ENCODE data around the gene EIF3L.

The EIF3L gene

GRCh38 chr22:37808294-37808657 is 40.9 kb upstream of the EIF3L start:
- WGBS (ENCODE audit: insufficient coverage), result 9% methylated on average over 7 of the region's 8 CpGs
- ChIA-PET CTCF (interaction anchor here (1.2 to 4.0 kb wide), 3 partner anchors 9 to 47 kb away, joined by 3 to 52 read pairs (median 3); no protein-coding TSS in a partner anchor), POLR2A (interaction anchor here (1.9 kb wide), 1 partner anchor 10 kb away, joined by 8 read pairs; no protein-coding TSS in a partner anchor)
- H3K27ac ChIP-seq (ENCODE audit: insufficient read depth in 1 of 2, low read depth in 1 of 2, low read length in 2 of 2, poor library complexity in 1 of 2, severe bottlenecking in 2 of 2), result no peak overlapping the region
- peaks cover 10 to 44% (median 41%) of the 10 kb centered on the region in 4 experiments for H3K4me1 ChIP-seq (ENCODE audit: control extremely low read depth in 1 of 4, control insufficient read depth in 4 of 4, insufficient read depth in 4 of 4, low read length in 3 of 4)
- H3K4me3 ChIP-seq (ENCODE audit: control insufficient read depth in 1 of 7, extremely low read depth in 1 of 7, insufficient read depth in 4 of 7, low read depth in 2 of 7, low read length in 6 of 7), result peak overlapping the region; percentile 49 to 97 (median 77)
- no peaks in the 10 kb centered on the region for H3K27me3 ChIP-seq (replicated peaks in 2 of 5; ENCODE audit: control insufficient read depth in 4 of 5, insufficient read depth in 5 of 5, low read length in 4 of 5)
- H3K9me3 ChIP-seq (ENCODE audit: control extremely low read depth in 1 of 5, control insufficient read depth in 4 of 5, insufficient read depth in 2 of 5, low read depth in 1 of 5, low read length in 4 of 5), result no peaks in the 10 kb centered on the region
- H3K36me3 ChIP-seq (ENCODE audit: control insufficient read depth in 4 of 4, insufficient read depth in 4 of 4, low read length in 3 of 4), result peaks cover 0 to 9% (median 5%) of the 10 kb centered on the region in 4 experiments
- peak in 2 of 3 donors; percentile 36 to 43 for DNase-seq

GRCh38 chr22:37809672-37810333 is 39.4 kb upstream of the EIF3L start:
- Histone ChIP-seq H3K36me3 (ENCODE audit: control insufficient read depth in 4 of 4, insufficient read depth in 4 of 4, low read length in 3 of 4) (peaks cover 0 to 16% (median 10%) of the 10 kb centered on the region in 4 experiments), H3K27me3 (replicated peaks in 2 of 5; ENCODE audit: control insufficient read depth in 4 of 5, insufficient read depth in 5 of 5, low read length in 4 of 5) (no peaks in the 10 kb centered on the region), H3K9me3 (ENCODE audit: control extremely low read depth in 1 of 5, control insufficient read depth in 4 of 5, insufficient read depth in 2 of 5, low read depth in 1 of 5, low read length in 4 of 5) (no peaks in the 10 kb centered on the region), H3K4me3 (ENCODE audit: control insufficient read depth in 1 of 7, extremely low read depth in 1 of 7, insufficient read depth in 4 of 7, low read depth in 2 of 7, low read length in 6 of 7) (no peak overlapping the region), H3K27ac (ENCODE audit: insufficient read depth in 1 of 2, low read depth in 1 of 2, low read length in 2 of 2, poor library complexity in 1 of 2, severe bottlenecking in 2 of 2) (no peak overlapping the region), H3K4me1 (ENCODE audit: control extremely low read depth in 1 of 4, control insufficient read depth in 4 of 4, insufficient read depth in 4 of 4, low read length in 3 of 4) (peaks cover 10 to 34% (median 28%) of the 10 kb centered on the region in 4 experiments)
- ChIA-PET POLR2A (no interaction called here), CTCF (interaction anchor here (0.8 to 4.0 kb wide), 2 partner anchors 8 to 24 kb away, joined by 3 to 52 read pairs; no protein-coding TSS in a partner anchor)
- 97% methylated on average over 4 of the region's 5 CpGs for WGBS (ENCODE audit: insufficient coverage)
- DNase-seq, result no peak

- peaks cover 2 to 16% (median 12%) of the 10 kb centered on the region in 4 experiments for H3K4me1 ChIP-seq (ENCODE audit: control extremely low read depth in 1 of 4, control insufficient read depth in 4 of 4, insufficient read depth in 4 of 4, low read length in 3 of 4)
- H3K4me3 ChIP-seq (ENCODE audit: control insufficient read depth in 1 of 7, extremely low read depth in 1 of 7, insufficient read depth in 4 of 7, low read depth in 2 of 7, low read length in 6 of 7), result no peak overlapping the region
- CTCF ChIA-PET, result interaction anchor here (9.3 kb wide), 1 partner anchor 51 kb away, joined by 142 read pairs; no protein-coding TSS in a partner anchor
- no peaks in the 10 kb centered on the region for H3K27me3 ChIP-seq (replicated peaks in 2 of 5; ENCODE audit: control insufficient read depth in 4 of 5, insufficient read depth in 5 of 5, low read length in 4 of 5)
- DNase-seq, result no peak
- WGBS (ENCODE audit: insufficient coverage), result 100% methylated on average over 2 of the region's 2 CpGs
- no peak overlapping the region for H3K27ac ChIP-seq (ENCODE audit: insufficient read depth in 1 of 2, low read depth in 1 of 2, low read length in 2 of 2, poor library complexity in 1 of 2, severe bottlenecking in 2 of 2)
- POLR2A ChIA-PET, result interaction anchor here (0.7 kb wide), 1 partner anchor 216 kb away, joined by 3 read pairs; no protein-coding TSS in a partner anchor
- H3K36me3 ChIP-seq (ENCODE audit: control insufficient read depth in 4 of 4, insufficient read depth in 4 of 4, low read length in 3 of 4), result peaks cover 2 to 31% (median 23%) of the 10 kb centered on the region in 4 experiments
- H3K9me3 ChIP-seq (ENCODE audit: control extremely low read depth in 1 of 5, control insufficient read depth in 4 of 5, insufficient read depth in 2 of 5, low read depth in 1 of 5, low read length in 4 of 5), result no peaks in the 10 kb centered on the region
Measured at GRCh38 chr22:37811867-37812266, 37.4 kb upstream of the EIF3L start.

GRCh38 chr22:37812869-37813678 is 36.1 kb upstream of the EIF3L start:
- Histone ChIP-seq H3K36me3 (ENCODE audit: control insufficient read depth in 4 of 4, insufficient read depth in 4 of 4, low read length in 3 of 4) (peaks cover 2 to 31% (median 23%) of the 10 kb centered on the region in 4 experiments), H3K4me3 (ENCODE audit: control insufficient read depth in 1 of 7, extremely low read depth in 1 of 7, insufficient read depth in 4 of 7, low read depth in 2 of 7, low read length in 6 of 7) (no peak overlapping the region), H3K4me1 (ENCODE audit: control extremely low read depth in 1 of 4, control insufficient read depth in 4 of 4, insufficient read depth in 4 of 4, low read length in 3 of 4) (peaks cover 2 to 20% (median 11%) of the 10 kb centered on the region in 4 experiments), H3K27me3 (replicated peaks in 2 of 5; ENCODE audit: control insufficient read depth in 4 of 5, insufficient read depth in 5 of 5, low read length in 4 of 5) (peaks cover 0 to under 1% (median 0%) of the 10 kb centered on the region in 5 experiments), H3K27ac (ENCODE audit: insufficient read depth in 1 of 2, low read depth in 1 of 2, low read length in 2 of 2, poor library complexity in 1 of 2, severe bottlenecking in 2 of 2) (no peak overlapping the region), H3K9me3 (ENCODE audit: control extremely low read depth in 1 of 5, control insufficient read depth in 4 of 5, insufficient read depth in 2 of 5, low read depth in 1 of 5, low read length in 4 of 5) (no peaks in the 10 kb centered on the region)
- CTCF ChIA-PET, result interaction anchor here (7.0 to 9.3 kb wide), 2 partner anchors 14 to 50 kb away, joined by 39 to 142 read pairs; no protein-coding TSS in a partner anchor
- POLR2A ChIA-PET, result no interaction called here
- WGBS (ENCODE audit: insufficient coverage), result 98% methylated on average over 24 of the region's 27 CpGs
- no peak for DNase-seq

- Histone ChIP-seq H3K4me1 (ENCODE audit: control extremely low read depth in 1 of 4, control insufficient read depth in 4 of 4, insufficient read depth in 4 of 4, low read length in 3 of 4) (peaks cover 0 to 21% (median 17%) of the 10 kb centered on the region in 4 experiments), H3K4me3 (ENCODE audit: control insufficient read depth in 1 of 7, extremely low read depth in 1 of 7, insufficient read depth in 4 of 7, low read depth in 2 of 7, low read length in 6 of 7) (no peak overlapping the region), H3K27ac (ENCODE audit: insufficient read depth in 1 of 2, low read depth in 1 of 2, low read length in 2 of 2, poor library complexity in 1 of 2, severe bottlenecking in 2 of 2) (no peak overlapping the region), H3K9me3 (ENCODE audit: control extremely low read depth in 1 of 5, control insufficient read depth in 4 of 5, insufficient read depth in 2 of 5, low read depth in 1 of 5, low read length in 4 of 5) (no peaks in the 10 kb centered on the region), H3K36me3 (ENCODE audit: control insufficient read depth in 4 of 4, insufficient read depth in 4 of 4, low read length in 3 of 4) (peaks cover 2 to 31% (median 23%) of the 10 kb centered on the region in 4 experiments), H3K27me3 (replicated peaks in 2 of 5; ENCODE audit: control insufficient read depth in 4 of 5, insufficient read depth in 5 of 5, low read length in 4 of 5) (peaks cover 0 to 16% (median 5%) of the 10 kb centered on the region in 5 experiments)
- ChIA-PET CTCF (interaction anchor here (1.0 to 9.3 kb wide), 6 partner anchors 7 to 71 kb away, joined by 3 to 142 read pairs (median 22); partner anchors contain the start of gene GCAT), POLR2A (no interaction called here)
- DNase-seq, result no peak
- WGBS (ENCODE audit: insufficient coverage), result 98% methylated on average over 7 of the region's 12 CpGs
Measured at GRCh38 chr22:37815593-37815992, 33.6 kb upstream of the EIF3L start.

- Histone ChIP-seq H3K27me3 (replicated peaks in 2 of 5; ENCODE audit: control insufficient read depth in 4 of 5, insufficient read depth in 5 of 5, low read length in 4 of 5) (peaks cover 0 to 16% (median 5%) of the 10 kb centered on the region in 5 experiments), H3K4me3 (ENCODE audit: control insufficient read depth in 1 of 7, extremely low read depth in 1 of 7, insufficient read depth in 4 of 7, low read depth in 2 of 7, low read length in 6 of 7) (no peak overlapping the region), H3K27ac (ENCODE audit: insufficient read depth in 1 of 2, low read depth in 1 of 2, low read length in 2 of 2, poor library complexity in 1 of 2, severe bottlenecking in 2 of 2) (no peak overlapping the region), H3K36me3 (ENCODE audit: control insufficient read depth in 4 of 4, insufficient read depth in 4 of 4, low read length in 3 of 4) (peaks cover 2 to 31% (median 23%) of the 10 kb centered on the region in 4 experiments), H3K4me1 (ENCODE audit: control extremely low read depth in 1 of 4, control insufficient read depth in 4 of 4, insufficient read depth in 4 of 4, low read length in 3 of 4) (peaks cover 0 to 21% (median 17%) of the 10 kb centered on the region in 4 experiments), H3K9me3 (ENCODE audit: control extremely low read depth in 1 of 5, control insufficient read depth in 4 of 5, insufficient read depth in 2 of 5, low read depth in 1 of 5, low read length in 4 of 5) (no peaks in the 10 kb centered on the region)
- CTCF ChIA-PET, result interaction anchor here (0.5 to 9.3 kb wide), 13 partner anchors 9 to 149 kb away, joined by 3 to 142 read pairs (median 10); partner anchors contain the start of genes ANKRD54 and GCAT
- POLR2A ChIA-PET, result interaction anchor here (2.0 kb wide), 1 partner anchor 27 kb away, joined by 7 read pairs; the partner anchor contains the start of gene ANKRD54
- no peak for DNase-seq
- WGBS (ENCODE audit: insufficient coverage), result 98% methylated on average over 18 of the region's 23 CpGs
Measured at GRCh38 chr22:37816543-37817180, 32.6 kb upstream of the EIF3L start.
